Heart left ventricle (tissue), 13 donors: Measurements from ENCODE around the gene PIANP.

Experiments
- POLR2A ChIP-seq, 2 donors: fragments of 450-650 bp; IDR thresholded peaks; one replicate each; pipeline ENCODE4 v1.6.1; 2017; ENCODE audit warnings: antibody characterized with exemption in 2 of 2, mild to moderate bottlenecking in 2 of 2, moderate library complexity in 2 of 2
- TF ChIP-seq, protein P1 (sequence below), 12 donors: fragments of 200-600 bp; sonication (generic) in 4 of 12; IDR thresholded peaks; one replicate each; pipeline versions ENCODE4 v1.5.0 to v1.8.0; 2018 to 2022; ENCODE audit warnings: antibody characterized with exemption in 12 of 12, mild to moderate bottlenecking in 5 of 12
- donor health status: ischemic (EF 13 %, LVEDD 7.1; RV severe dilation, severe dysfunction).
- donor health status: DM: no; HTN: yes; CAD: no.
- donor health status: DM: no; HTN: no; CAD: no.
- donor health status: ischemic (EF 25% LVEDD 6.9; RV normal size, moderate dysfunction).
- donor health status: ischemic (EF 25% LVEDD 5.7; RV mildly dilated, moderate dysfunction).
- donor health status: ischemic (EF 35%, LVEDD 5.7; RV mildly dilated, moderate dysfunction).
- donor health status: nonischemic (EF 11% LVEDD 7.7; RV severe dilation, severe dysfunction).
- donor health status: DM: yes; HTN: yes; CAD: no.
- donor health status: PGD.
- donor health status: ischemic (EF 29% LVEDD 5.4; RV normal size, mild dysfunction).
- donor health status: nonischemic (EF 23%, LVEDD 6.1; RV moderate dilation, normal function).

DNA sequence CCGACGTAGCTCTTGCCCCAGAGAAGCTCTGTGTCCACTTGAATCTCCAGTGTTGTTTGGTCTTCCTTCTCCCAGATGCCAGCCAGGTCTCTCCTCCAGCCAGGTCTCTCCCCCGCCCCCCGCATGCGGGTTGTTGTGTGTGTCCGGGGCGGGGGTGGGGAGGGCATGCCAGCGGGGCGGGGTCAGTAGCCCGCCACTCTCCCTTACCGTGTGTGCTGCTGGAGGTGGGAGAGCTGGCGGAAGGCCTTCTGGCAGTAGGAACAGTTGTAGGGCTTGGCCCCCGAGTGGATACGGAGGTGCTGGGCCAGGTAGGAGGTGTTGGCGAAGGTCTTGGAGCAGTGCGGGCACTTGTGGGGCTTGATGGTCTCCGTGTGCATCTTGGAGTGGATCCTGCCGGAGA, 28.5 kb downstream of the PIANP start:
- TF ChIP-seq POLR2A (IDR thresholded peaks at IDR 0.05), result no peak
- TF ChIP-seq, protein P1, sequence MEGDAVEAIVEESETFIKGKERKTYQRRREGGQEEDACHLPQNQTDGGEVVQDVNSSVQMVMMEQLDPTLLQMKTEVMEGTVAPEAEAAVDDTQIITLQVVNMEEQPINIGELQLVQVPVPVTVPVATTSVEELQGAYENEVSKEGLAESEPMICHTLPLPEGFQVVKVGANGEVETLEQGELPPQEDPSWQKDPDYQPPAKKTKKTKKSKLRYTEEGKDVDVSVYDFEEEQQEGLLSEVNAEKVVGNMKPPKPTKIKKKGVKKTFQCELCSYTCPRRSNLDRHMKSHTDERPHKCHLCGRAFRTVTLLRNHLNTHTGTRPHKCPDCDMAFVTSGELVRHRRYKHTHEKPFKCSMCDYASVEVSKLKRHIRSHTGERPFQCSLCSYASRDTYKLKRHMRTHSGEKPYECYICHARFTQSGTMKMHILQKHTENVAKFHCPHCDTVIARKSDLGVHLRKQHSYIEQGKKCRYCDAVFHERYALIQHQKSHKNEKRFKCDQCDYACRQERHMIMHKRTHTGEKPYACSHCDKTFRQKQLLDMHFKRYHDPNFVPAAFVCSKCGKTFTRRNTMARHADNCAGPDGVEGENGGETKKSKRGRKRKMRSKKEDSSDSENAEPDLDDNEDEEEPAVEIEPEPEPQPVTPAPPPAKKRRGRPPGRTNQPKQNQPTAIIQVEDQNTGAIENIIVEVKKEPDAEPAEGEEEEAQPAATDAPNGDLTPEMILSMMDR (IDR thresholded peaks at IDR 0.05), result no peak
